ENCODE measurements around the gene KAZALD1. TPM values are rescaled to one million over a fixed set of nuclear protein-coding genes. Genes with fewer than 3 reads are reported as not detected.

KAZALD1 gene
- total RNA-seq, 2 experiments from 2014 or later = 0.72 to 0.90 TPM

DNA sequence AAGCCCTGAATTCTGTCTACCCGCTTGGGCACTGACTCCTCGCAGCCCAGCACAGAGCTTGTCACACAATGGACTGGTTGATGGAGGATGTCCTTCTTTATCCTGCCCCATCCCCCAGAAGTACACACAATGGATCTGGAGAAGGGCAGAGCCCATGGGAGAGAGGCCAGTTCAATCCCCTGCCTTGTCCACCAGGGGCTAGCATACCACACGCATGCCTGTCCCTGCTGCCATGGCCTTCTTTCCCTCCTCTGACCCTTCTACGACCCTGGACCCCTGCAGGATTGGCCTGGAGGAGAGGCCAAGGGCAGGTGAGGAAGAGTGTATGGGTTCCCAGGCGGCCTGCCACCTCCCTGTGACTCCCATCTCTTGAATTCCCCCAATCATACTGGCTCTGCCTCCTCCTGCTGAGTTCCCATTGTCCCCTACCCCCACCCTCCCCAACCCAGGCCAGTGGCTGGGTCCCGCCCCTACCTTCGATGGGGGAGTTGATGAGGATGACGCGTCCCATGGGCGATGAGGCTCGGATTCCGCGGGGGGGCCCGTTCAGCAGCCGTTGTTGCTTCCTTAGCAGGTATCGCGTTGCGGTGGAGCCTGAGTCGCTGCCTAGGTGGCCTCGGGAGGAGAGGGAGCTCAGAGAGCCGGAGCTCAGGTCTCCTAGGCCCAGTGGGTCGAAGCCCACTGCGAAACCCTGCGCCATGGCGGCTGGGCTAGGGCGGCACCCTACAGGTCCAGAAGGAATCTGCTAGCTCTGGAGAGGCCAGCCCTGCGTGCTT lies 32.1 kb upstream of the KAZALD1 start:
- intact Hi-C loops (cut with micrococcal nuclease) = no loop called here
- TF ChIP-seq, protein P1, sequence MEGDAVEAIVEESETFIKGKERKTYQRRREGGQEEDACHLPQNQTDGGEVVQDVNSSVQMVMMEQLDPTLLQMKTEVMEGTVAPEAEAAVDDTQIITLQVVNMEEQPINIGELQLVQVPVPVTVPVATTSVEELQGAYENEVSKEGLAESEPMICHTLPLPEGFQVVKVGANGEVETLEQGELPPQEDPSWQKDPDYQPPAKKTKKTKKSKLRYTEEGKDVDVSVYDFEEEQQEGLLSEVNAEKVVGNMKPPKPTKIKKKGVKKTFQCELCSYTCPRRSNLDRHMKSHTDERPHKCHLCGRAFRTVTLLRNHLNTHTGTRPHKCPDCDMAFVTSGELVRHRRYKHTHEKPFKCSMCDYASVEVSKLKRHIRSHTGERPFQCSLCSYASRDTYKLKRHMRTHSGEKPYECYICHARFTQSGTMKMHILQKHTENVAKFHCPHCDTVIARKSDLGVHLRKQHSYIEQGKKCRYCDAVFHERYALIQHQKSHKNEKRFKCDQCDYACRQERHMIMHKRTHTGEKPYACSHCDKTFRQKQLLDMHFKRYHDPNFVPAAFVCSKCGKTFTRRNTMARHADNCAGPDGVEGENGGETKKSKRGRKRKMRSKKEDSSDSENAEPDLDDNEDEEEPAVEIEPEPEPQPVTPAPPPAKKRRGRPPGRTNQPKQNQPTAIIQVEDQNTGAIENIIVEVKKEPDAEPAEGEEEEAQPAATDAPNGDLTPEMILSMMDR (IDR thresholded peaks at IDR 0.05) = no peak
- H3K9me3 Mint-ChIP-seq = no peaks in the 10 kb centered on the region
- H3K27me3 Mint-ChIP-seq = peaks cover 6% of the 10 kb centered on the region
- no peaks in the 10 kb centered on the region for H3K36me3 Mint-ChIP-seq (ENCODE audit: low read depth)
- ChIA-PET POLR2A (interaction anchor here (0.6 to 4.9 kb wide), 4 partner anchors 8 to 16 kb away, joined by 3 to 30 read pairs (median 6); no protein-coding TSS in a partner anchor), CTCF (interaction anchor here (0.7 to 9.8 kb wide), 9 partner anchors 8 to 112 kb away, joined by 3 to 147 read pairs (median 6); partner anchors contain the start of gene KAZALD1)
- ATAC-seq (no peak), DNase-seq (no peak)
- no peak overlapping the region for H3K27ac Mint-ChIP-seq
- no peak overlapping the region for H3K4me3 Mint-ChIP-seq
- peaks cover 10% of the 10 kb centered on the region for H3K4me1 Mint-ChIP-seq (ENCODE audit: low read depth)

DNA sequence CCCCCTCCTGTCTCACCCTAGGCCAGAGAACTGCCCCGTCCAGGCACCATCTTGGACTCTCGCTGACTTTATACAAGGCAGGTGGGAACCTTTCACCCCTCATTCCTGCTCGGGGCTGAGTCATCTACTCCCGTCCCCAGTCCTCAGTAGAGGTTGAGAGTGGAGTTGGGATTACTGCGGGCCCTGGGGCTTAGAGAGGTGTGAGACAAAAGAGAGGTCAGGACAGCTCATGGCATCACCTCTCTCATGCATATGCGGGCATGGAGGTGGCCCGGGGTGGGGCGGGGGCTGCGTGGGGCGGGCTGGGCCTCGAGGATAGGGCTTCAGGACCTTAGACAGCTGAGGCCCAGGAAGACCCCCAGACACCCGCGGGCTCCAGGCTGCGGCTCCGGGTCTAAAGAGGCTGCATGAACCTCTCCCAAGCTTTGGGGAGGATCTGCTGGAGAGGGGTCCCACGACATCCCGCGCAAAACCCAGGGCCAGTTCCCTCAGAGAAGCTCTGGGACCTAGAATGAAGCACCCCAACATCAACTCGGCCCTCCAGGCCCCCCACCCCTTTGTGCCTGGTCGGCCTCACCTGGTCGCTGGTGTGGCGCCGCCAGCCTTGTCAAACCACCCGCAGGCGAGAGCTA lies 31.2 kb upstream of the KAZALD1 start:
- ChIA-PET POLR2A (interaction anchor here (0.5 to 4.9 kb wide), 6 partner anchors 11 to 119 kb away, joined by 3 to 30 read pairs (median 6); no protein-coding TSS in a partner anchor), CTCF (interaction anchor here (1.0 to 9.8 kb wide), 13 partner anchors 11 to 111 kb away, joined by 3 to 147 read pairs (median 6); partner anchors contain the start of genes LZTS2, MRPL43 and TWNK)
- peaks cover 10% of the 10 kb centered on the region for H3K4me1 Mint-ChIP-seq (ENCODE audit: low read depth)
- H3K27me3 Mint-ChIP-seq = peaks cover 6% of the 10 kb centered on the region
- ATAC-seq (no peak), DNase-seq (no peak)
- no peaks in the 10 kb centered on the region for H3K9me3 Mint-ChIP-seq
- no peaks in the 10 kb centered on the region for H3K36me3 Mint-ChIP-seq (ENCODE audit: low read depth)
- no peak overlapping the region for H3K27ac Mint-ChIP-seq
- TF ChIP-seq, protein P1 (IDR thresholded peaks at IDR 0.05) = no peak
- H3K4me3 Mint-ChIP-seq = peak overlapping the region; percentile 78
- intact Hi-C loops (cut with micrococcal nuclease) = no loop called here

DNA sequence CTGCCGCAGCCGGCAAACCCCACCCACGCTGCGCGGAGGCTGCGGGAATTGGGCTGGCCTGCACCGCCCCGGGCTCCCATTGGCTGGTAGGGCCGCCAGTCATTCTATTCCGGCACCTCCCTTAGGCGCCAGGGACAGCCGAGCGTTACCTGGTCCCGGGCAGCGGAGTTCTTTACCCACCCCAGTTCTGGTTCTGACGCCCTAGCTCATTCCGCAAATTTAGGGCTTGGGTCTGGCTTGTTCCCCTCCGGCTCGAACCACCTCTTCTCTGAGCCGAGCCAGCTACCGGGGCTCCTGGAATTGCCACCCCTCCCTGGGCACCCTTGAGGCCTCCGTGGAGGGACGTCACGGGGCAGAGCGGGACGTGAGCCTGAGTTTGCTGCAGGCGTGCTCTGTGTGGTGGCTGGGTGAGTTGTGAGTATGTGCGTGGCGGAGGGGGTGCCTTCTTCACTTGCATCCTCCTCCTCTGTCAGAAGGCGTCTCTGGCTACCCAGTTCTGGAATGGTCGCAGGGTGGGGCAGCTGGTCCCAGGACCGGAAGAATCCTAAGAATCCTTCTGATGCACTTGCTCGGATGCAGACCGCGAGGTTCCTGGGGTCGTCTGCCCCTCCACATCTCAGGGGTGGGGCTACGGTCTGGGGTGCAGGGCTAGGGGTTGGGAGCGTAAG lies 30.5 kb upstream of the KAZALD1 start, which contains the start of the genes PDZD7 and SFXN3:
TSS of gene PDZD7 (minus strand) at position 2 of the 668 bp plus-strand sequence. CDS start 910 bp downstream, outside the sequence.
TSS of gene SFXN3 (plus strand) at position 107 of the 668 bp plus-strand sequence. CDS start 3,461 bp downstream, outside the sequence.
- ChIA-PET POLR2A (interaction anchor here (0.5 to 4.9 kb wide), 7 partner anchors 11 to 119 kb away, joined by 3 to 30 read pairs (median 4); no protein-coding TSS in a partner anchor), CTCF (interaction anchor here (1.0 to 9.8 kb wide), 17 partner anchors 10 to 549 kb away, joined by 3 to 147 read pairs (median 6); partner anchors contain the start of genes LZTS2, MRPL43 and TWNK)
- no peaks in the 10 kb centered on the region for H3K36me3 Mint-ChIP-seq (ENCODE audit: low read depth)
- ATAC-seq (peak; percentile 79), DNase-seq (peak; percentile 98)
- intact Hi-C loops (cut with micrococcal nuclease) = no loop called here
- peak within 1 kb of the TSS; percentile 90 for H3K27ac Mint-ChIP-seq
- H3K9me3 Mint-ChIP-seq = no peaks in the 10 kb centered on the region
- H3K27me3 Mint-ChIP-seq = peaks cover 6% of the 10 kb centered on the region
- H3K4me3 Mint-ChIP-seq = peak within 1 kb of the TSS; percentile 78
- H3K4me1 Mint-ChIP-seq (ENCODE audit: low read depth) = peaks cover 10% of the 10 kb centered on the region
- TF ChIP-seq, protein P1 (IDR thresholded peaks at IDR 0.05) = no peak

DNA sequence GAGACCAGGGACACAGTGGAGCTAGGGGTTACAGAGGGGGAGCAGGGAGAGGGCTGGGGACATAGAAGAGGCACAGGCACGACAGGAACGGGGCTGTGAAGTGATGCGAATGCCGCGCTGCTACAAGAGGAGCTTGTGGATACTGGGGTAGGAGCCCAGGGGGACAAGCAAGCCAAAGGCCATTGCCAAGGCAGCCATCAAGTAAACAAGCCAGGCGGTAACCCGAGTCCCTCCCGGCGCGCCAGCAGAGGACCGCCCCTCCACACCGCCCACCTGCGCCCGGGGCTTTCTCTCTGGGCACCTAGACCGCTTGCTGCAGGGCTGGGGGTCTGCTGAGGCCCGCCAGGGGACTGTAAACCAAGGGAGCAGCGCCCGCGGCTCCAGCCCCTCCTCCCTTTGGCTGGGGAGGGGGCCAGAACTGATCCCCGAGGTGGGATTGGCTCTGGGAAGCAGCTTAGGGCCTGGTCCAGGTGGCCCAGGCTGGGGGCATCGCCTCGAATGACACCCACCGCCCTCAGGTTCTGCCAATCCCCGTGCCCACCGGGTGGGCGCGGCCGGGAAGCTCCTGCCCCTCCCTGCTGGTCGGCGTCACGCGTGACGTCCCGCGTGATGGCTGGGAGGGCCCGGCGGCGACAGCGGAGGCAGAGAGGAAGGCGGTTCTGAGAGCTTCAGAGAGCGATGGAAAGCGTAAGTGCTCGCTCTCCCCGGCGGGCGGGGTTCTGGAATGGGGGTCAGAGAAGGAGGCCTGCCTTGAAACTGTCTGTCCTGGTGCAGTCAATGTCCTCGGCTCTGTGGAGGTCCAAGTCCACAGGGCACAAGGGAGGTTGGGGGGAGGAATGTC lies 29.8 kb upstream of the KAZALD1 start:
- DNase-seq (peak; percentile 82), ATAC-seq (peak; percentile 52)
- TF ChIP-seq, protein P1 (IDR thresholded peaks at IDR 0.05) = no peak
- Mint-ChIP-seq H3K9me3 (no peaks in the 10 kb centered on the region), H3K36me3 (ENCODE audit: low read depth) (no peaks in the 10 kb centered on the region), H3K27me3 (peaks cover 6% of the 10 kb centered on the region), H3K4me3 (peak overlapping the region; percentile 78), H3K27ac (peak overlapping the region; percentile 92), H3K4me1 (ENCODE audit: low read depth) (peaks cover 10% of the 10 kb centered on the region)
- POLR2A ChIA-PET = interaction anchor here (0.6 to 4.9 kb wide), 8 partner anchors 10 to 557 kb away, joined by 3 to 30 read pairs (median 4); no protein-coding TSS in a partner anchor
- intact Hi-C loops (cut with micrococcal nuclease) = no loop called here
- CTCF ChIA-PET = interaction anchor here (0.9 to 9.8 kb wide), 15 partner anchors 10 to 550 kb away, joined by 3 to 147 read pairs (median 5); partner anchors contain the start of genes MRPL43 and TWNK

All from activated CD8-positive, alpha-beta T cell treated with anti-CD3 and anti-CD28 coated beads for 36 hours (primary cell).